Osteoblast (primary cell): Measurements from ENCODE around the gene DCLK1. TPM values are rescaled to one million over a fixed set of nuclear protein-coding genes. Genes with fewer than 3 reads are reported as not detected.

Source experiments
- DNase-seq: peaks from one replicate; pipeline ENCODE4 v3.0.0; 2011; ENCODE audit warnings: low spot score, mixed read lengths; ENCODE audit not compliant: insufficient read length; ENCODE audit errors: missing footprints
- H2AFZ ChIP-seq: 2 replicates; pipeline ENCODE4 v1.6.0; 2011; ENCODE audit warnings: mild to moderate bottlenecking, low read length
- H3K27ac ChIP-seq: 2 replicates; pipeline ENCODE4 v1.5.1; 2011; ENCODE audit warnings: mild to moderate bottlenecking, low read depth, low read length, moderate library complexity
- H3K27me3 ChIP-seq: 2 replicates; pipeline ENCODE4 v1.6.0; 2012; ENCODE audit warnings: mild to moderate bottlenecking, control low read depth, inconsistent platforms, low read length, moderate library complexity; ENCODE audit not compliant: insufficient read depth
- H3K36me3 ChIP-seq: 2 replicates; pipeline ENCODE4 v1.5.1; 2011; ENCODE audit warnings: mild to moderate bottlenecking, low read length, control low read depth, moderate library complexity; ENCODE audit not compliant: insufficient read depth
- H3K4me1 ChIP-seq: 2 replicates; pipeline ENCODE4 v1.5.1; 2011; ENCODE audit warnings: mild to moderate bottlenecking, low read length, control low read depth, moderate library complexity; ENCODE audit not compliant: insufficient read depth
- H3K4me2 ChIP-seq: 2 replicates; pipeline ENCODE4 v1.6.0; 2011; ENCODE audit warnings: mild to moderate bottlenecking, low read length; ENCODE audit not compliant: insufficient read depth
- H3K4me3 ChIP-seq: fragments of 200-600 bp; sonication (generic); 3 replicates; pipeline ENCODE4 v1.5.1; 2012; ENCODE audit warnings: mild to moderate bottlenecking, low read length, inconsistent platforms; ENCODE audit not compliant: insufficient read depth
- H3K79me2 ChIP-seq: 2 replicates; pipeline ENCODE4 v1.6.0; 2012; ENCODE audit warnings: mild to moderate bottlenecking, low read length, control low read depth, inconsistent platforms; ENCODE audit not compliant: insufficient read depth
- H3K9me3 ChIP-seq: 2 replicates; pipeline ENCODE4 v1.5.1; 2011; ENCODE audit warnings: low read depth, low read length, control low read depth
- H4K20me1 ChIP-seq: 2 replicates; pipeline ENCODE4 v1.6.0; 2012; ENCODE audit warnings: mild to moderate bottlenecking, low read length, control low read depth; ENCODE audit not compliant: insufficient read depth
- CTCF ChIP-seq: IDR thresholded peaks from 2 replicates; pipeline ENCODE4 v1.5.1; 2011; ENCODE audit warnings: mild to moderate bottlenecking, low read depth, low read length, moderate library complexity; ENCODE audit errors: extremely low read depth
- total RNA-seq: library from RNA; depleted of rRNA; stranded (reverse); fragments of >200 nt; gene quantifications from 2 replicates; pipeline ENCODE4 v1.2.3, GENCODE V29; 2012

The DCLK1 gene
- total RNA-seq, 1 donor, result 132 TPM

- Histone ChIP-seq H3K9me3 (no peaks in the 10 kb centered on the region), H4K20me1 (no peaks in the 10 kb centered on the region), H3K79me2 (no peaks in the 10 kb centered on the region), H3K4me2 (peak overlapping the region; percentile 19), H2AFZ (no peak overlapping the region), H3K36me3 (no peaks in the 10 kb centered on the region), H3K27me3 (no peaks in the 10 kb centered on the region), H3K4me3 (peak overlapping the region; percentile 22), H3K27ac (peak overlapping the region; percentile 17), H3K4me1 (no peaks in the 10 kb centered on the region)
- DNase-seq, result no peak
- TF ChIP-seq CTCF, result no peak
Measured at GRCh38 chr13:36069881-36070366, 61.3 kb downstream of the DCLK1 start.

- Histone ChIP-seq H3K9me3 (no peaks in the 10 kb centered on the region), H3K27ac (no peak overlapping the region), H3K4me3 (no peak overlapping the region), H3K36me3 (no peaks in the 10 kb centered on the region), H4K20me1 (no peaks in the 10 kb centered on the region), H3K79me2 (no peaks in the 10 kb centered on the region), H2AFZ (no peak overlapping the region), H3K27me3 (no peaks in the 10 kb centered on the region), H3K4me2 (no peak overlapping the region), H3K4me1 (no peaks in the 10 kb centered on the region)
- DNase-seq, result no peak
- no peak for TF ChIP-seq CTCF
Measured at GRCh38 chr13:36068991-36069390, 62.2 kb downstream of the DCLK1 start.

GRCh38 chr13:36068566-36068965 lies 62.6 kb downstream of the DCLK1 start:
- Histone ChIP-seq H4K20me1 (no peaks in the 10 kb centered on the region), H3K4me3 (no peak overlapping the region), H3K27me3 (no peaks in the 10 kb centered on the region), H3K36me3 (no peaks in the 10 kb centered on the region), H3K9me3 (no peaks in the 10 kb centered on the region), H2AFZ (no peak overlapping the region), H3K4me1 (no peaks in the 10 kb centered on the region), H3K79me2 (no peaks in the 10 kb centered on the region), H3K4me2 (no peak overlapping the region), H3K27ac (no peak overlapping the region)
- no peak for TF ChIP-seq CTCF
- no peak for DNase-seq

- Histone ChIP-seq H3K79me2 (no peaks in the 10 kb centered on the region), H3K9me3 (no peaks in the 10 kb centered on the region), H3K4me1 (no peaks in the 10 kb centered on the region), H3K36me3 (no peaks in the 10 kb centered on the region), H3K27me3 (no peaks in the 10 kb centered on the region), H3K4me3 (no peak overlapping the region), H4K20me1 (no peaks in the 10 kb centered on the region), H2AFZ (no peak overlapping the region), H3K4me2 (no peak overlapping the region), H3K27ac (no peak overlapping the region)
- no peak for TF ChIP-seq CTCF
- no peak for DNase-seq
Measured at GRCh38 chr13:36067746-36068381, 63.3 kb downstream of the DCLK1 start.
